WERI-Rb-1 (cell line): ENCODE data around the gene CSRNP3.

ENCODE experiments used
- DNase-seq: peaks from one replicate; pipeline ENCODE4 v3.0.0-alpha.2; 2020
- H3K27ac ChIP-seq: fragments of 250-450 bp; sonication (Bioruptor Pico); 2 replicates; pipeline ENCODE4 v1.5.1; 2020; ENCODE audit warnings: mild to moderate bottlenecking, moderate library complexity
- H3K27me3 ChIP-seq: fragments of 250-450 bp; sonication (Bioruptor Pico); 2 replicates; pipeline ENCODE4 v1.5.1; 2021; ENCODE audit warnings: mild to moderate bottlenecking, low read depth, moderate library complexity; ENCODE audit not compliant: insufficient read depth, severe bottlenecking
- H3K36me3 ChIP-seq: fragments of 250-450 bp; sonication (Bioruptor Pico); 2 replicates; pipeline ENCODE4 v1.5.1; 2020; ENCODE audit warnings: mild to moderate bottlenecking, moderate library complexity
- H3K4me3 ChIP-seq: 2 replicates; pipeline ENCODE4 v1.5.1; 2011; ENCODE audit warnings: low read depth, mild to moderate bottlenecking, control low read depth, low read length
- H3K9me3 ChIP-seq: fragments of 250-450 bp; sonication (Bioruptor Pico); 2 replicates; pipeline ENCODE4 v1.5.1; 2021; ENCODE audit warnings: mild to moderate bottlenecking, moderate library complexity; ENCODE audit not compliant: severe bottlenecking
- CTCF ChIP-seq: IDR thresholded peaks from 2 replicates; pipeline ENCODE4 v1.5.1; 2011; ENCODE audit warnings: low read depth, mild to moderate bottlenecking, control low read depth, inconsistent platforms, low read length

Gene CSRNP3

DNA sequence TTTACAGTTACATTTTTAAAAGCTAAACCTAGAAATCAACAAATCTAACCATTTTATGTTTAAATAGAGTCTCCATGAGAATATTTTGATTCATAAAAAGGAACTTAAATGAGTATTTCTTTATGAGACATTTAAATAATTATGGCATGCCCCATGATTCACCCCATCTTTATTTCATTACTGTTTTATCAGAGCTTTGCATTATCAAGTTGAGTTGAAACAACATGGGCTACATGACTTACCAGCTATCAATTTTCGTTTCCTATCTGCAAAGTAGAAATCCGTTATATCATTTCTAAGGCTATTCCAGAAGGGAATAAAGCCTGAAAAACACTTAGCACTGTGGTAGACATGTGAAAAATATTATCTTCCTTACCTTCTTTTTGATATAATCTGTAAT lies 163.1 kb downstream of the CSRNP3 start:
- Histone ChIP-seq H3K9me3 (no peaks in the 10 kb centered on the region), H3K4me3 (peak overlapping the region; percentile 36), H3K27ac (peak overlapping the region; percentile 78), H3K27me3 (no peaks in the 10 kb centered on the region), H3K36me3 (no peaks in the 10 kb centered on the region)
- no peak for DNase-seq
- TF ChIP-seq CTCF: no peak

DNA sequence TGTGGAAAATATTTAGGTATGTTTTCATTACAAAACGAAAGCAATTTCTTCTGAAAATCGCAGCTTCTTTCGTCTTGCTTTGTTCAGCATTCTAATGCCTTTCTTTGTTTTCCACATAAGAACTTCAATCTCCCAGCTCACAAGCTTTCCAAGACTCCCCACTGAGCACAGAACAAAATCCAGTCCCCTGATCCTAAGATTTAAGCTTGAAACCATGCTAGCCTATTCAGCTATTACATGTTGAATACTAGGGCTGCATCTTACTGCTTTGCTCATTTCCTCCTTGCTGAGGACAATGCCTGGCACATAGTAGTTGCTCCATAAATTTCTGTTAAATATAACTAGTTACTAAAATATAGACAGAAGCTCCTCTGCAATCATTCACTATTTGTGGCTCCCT lies 163.9 kb downstream of the CSRNP3 start:
- peak; percentile 65 for DNase-seq
- peak overlapping the region; percentile 36 for H3K4me3 ChIP-seq
- TF ChIP-seq CTCF: no peak

DNA sequence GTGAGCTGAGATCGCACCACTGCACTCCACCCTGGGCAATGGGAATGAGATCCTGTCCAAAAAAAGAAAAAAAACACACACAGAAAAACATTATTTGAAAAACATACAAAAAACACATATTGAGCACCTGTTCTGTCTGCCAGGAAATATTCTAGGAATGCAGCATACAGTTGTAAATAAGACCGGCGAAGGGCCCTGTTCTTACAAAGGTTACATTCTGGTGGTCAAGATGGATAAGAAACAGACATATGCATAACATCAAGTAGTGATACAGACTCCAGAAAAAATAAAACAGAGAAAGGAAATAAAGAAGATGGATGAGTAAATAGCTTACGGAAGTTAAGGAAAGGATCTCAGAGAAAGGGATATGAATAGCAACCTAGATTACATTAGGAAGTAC lies 164.8 kb downstream of the CSRNP3 start:
- no peaks in the 10 kb centered on the region for H3K27me3 ChIP-seq
- no peaks in the 10 kb centered on the region for H3K36me3 ChIP-seq
- no peak for TF ChIP-seq CTCF
- no peak overlapping the region for H3K4me3 ChIP-seq
- no peaks in the 10 kb centered on the region for H3K9me3 ChIP-seq
- no peak for DNase-seq
- H3K27ac ChIP-seq: no peak overlapping the region

More for the DNA sequence above, 163.9 kb downstream of the CSRNP3 start:
- Histone ChIP-seq H3K27ac (peak overlapping the region; percentile 78), H3K27me3 (no peaks in the 10 kb centered on the region), H3K9me3 (no peaks in the 10 kb centered on the region), H3K36me3 (no peaks in the 10 kb centered on the region)

- no peak overlapping the region for H3K4me3 ChIP-seq
- no peaks in the 10 kb centered on the region for H3K9me3 ChIP-seq
- no peaks in the 10 kb centered on the region for H3K27me3 ChIP-seq
- no peak for TF ChIP-seq CTCF
- peak; percentile 22 for DNase-seq
- no peak overlapping the region for H3K27ac ChIP-seq
- no peaks in the 10 kb centered on the region for H3K36me3 ChIP-seq
Measured at GRCh38 chr2:165634855-165635254, 165.4 kb downstream of the CSRNP3 start.

DNA sequence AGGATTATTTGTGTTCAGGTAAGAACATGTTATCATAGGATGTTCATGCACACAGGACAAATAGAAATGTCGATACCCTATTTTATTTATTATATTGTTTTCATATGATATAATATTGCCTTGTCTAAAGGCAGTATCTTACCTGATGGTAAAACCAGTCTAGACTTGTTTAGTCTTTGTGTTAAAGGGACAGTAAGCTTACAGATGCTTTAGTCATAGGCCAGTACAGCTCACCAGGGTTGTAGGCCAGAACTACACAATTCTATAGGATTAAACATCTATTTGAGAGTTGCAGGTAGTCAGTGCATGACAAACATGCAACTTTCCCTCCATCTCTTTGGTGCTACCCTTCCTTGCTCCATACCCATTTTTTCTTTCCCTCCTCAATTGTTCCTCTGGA lies 166.0 kb downstream of the CSRNP3 start:
- H3K27ac ChIP-seq: no peak overlapping the region
- no peaks in the 10 kb centered on the region for H3K36me3 ChIP-seq
- DNase-seq: no peak
- TF ChIP-seq CTCF: no peak
- no peaks in the 10 kb centered on the region for H3K9me3 ChIP-seq
- no peak overlapping the region for H3K4me3 ChIP-seq
- H3K27me3 ChIP-seq: no peaks in the 10 kb centered on the region

GRCh38 chr2:165636959-165637358 lies 167.5 kb downstream of the CSRNP3 start:
- H3K36me3 ChIP-seq: no peaks in the 10 kb centered on the region
- no peak for TF ChIP-seq CTCF
- H3K27ac ChIP-seq: no peak overlapping the region

More at GRCh38 chr2:165636959-165637358, 167.5 kb downstream of the CSRNP3 start:
- no peak overlapping the region for H3K4me3 ChIP-seq
- no peaks in the 10 kb centered on the region for H3K27me3 ChIP-seq
- H3K9me3 ChIP-seq: no peaks in the 10 kb centered on the region
- DNase-seq: no peak
